Trophoblast cell (in vitro differentiated cells and primary cell): Measurements from ENCODE around the gene KPNA4.

Experiments used
- DNase-seq, 2 donors: peaks; one replicate each; pipeline ENCODE4 v3.0.0-alpha.2; 2016
- H2AFZ ChIP-seq: 2 replicates; pipeline ENCODE4 v1.6.1; 2013; ENCODE audit warnings: low read length, moderate library complexity, mild to moderate bottlenecking; ENCODE audit not compliant: insufficient read depth, poor library complexity
- H2AK5ac ChIP-seq: 2 replicates; pipeline ENCODE4 v1.6.1; 2013; ENCODE audit warnings: mild to moderate bottlenecking, low read length
- H2BK120ac ChIP-seq: 2 replicates; pipeline ENCODE4 v1.6.1; 2013; ENCODE audit warnings: low read length, mild to moderate bottlenecking, moderate library complexity; ENCODE audit not compliant: insufficient read depth, poor library complexity
- H2BK12ac ChIP-seq: 2 replicates; pipeline ENCODE4 v1.6.1; 2013; ENCODE audit warnings: mild to moderate bottlenecking, low read length, moderate library complexity
- H2BK5ac ChIP-seq: 2 replicates; pipeline ENCODE4 v1.6.1; 2013; ENCODE audit warnings: low read length, low read depth, moderate library complexity, mild to moderate bottlenecking; ENCODE audit not compliant: poor library complexity
- H3K14ac ChIP-seq: 2 replicates; pipeline ENCODE4 v1.6.1; 2013; ENCODE audit warnings: mild to moderate bottlenecking, low read length
- H3K18ac ChIP-seq: 2 replicates; pipeline ENCODE4 v1.6.1; 2013; ENCODE audit warnings: mild to moderate bottlenecking, low read length
- H3K23ac ChIP-seq: 2 replicates; pipeline ENCODE4 v1.6.1; 2013; ENCODE audit warnings: low read length
- H3K27ac ChIP-seq: 2 replicates; pipeline ENCODE4 v1.5.1; 2013; ENCODE audit warnings: low read depth, mild to moderate bottlenecking, inconsistent platforms, low read length, moderate library complexity
- H3K27me3 ChIP-seq: 2 replicates; pipeline ENCODE4 v1.6.1; 2013; ENCODE audit warnings: inconsistent platforms, mild to moderate bottlenecking, low read length, moderate library complexity; ENCODE audit not compliant: insufficient read depth
- H3K36me3 ChIP-seq, 2 experiments: 1 replicate in 1 of 2; 2 replicates in 1 of 2; pipeline ENCODE4 v1.6.1; 2013; ENCODE audit warnings: low read length in 2 of 2, mild to moderate bottlenecking in 2 of 2, moderate library complexity in 1 of 2; ENCODE audit not compliant: insufficient read depth in 2 of 2, control insufficient read depth in 1 of 2
- H3K4ac ChIP-seq: 2 replicates; pipeline ENCODE4 v1.6.1; 2013; ENCODE audit warnings: low read depth, mild to moderate bottlenecking, low read length, moderate library complexity
- H3K4me1 ChIP-seq, 2 experiments: 1 replicate in 1 of 2; 2 replicates in 1 of 2; pipeline ENCODE4 v1.6.1; 2013; ENCODE audit warnings: low read length in 2 of 2, mild to moderate bottlenecking in 2 of 2, moderate library complexity in 1 of 2; ENCODE audit not compliant: insufficient read depth in 2 of 2, control insufficient read depth in 1 of 2
- H3K4me2 ChIP-seq: 2 replicates; pipeline ENCODE4 v1.6.1; 2013; ENCODE audit warnings: inconsistent platforms, mild to moderate bottlenecking, low read length, moderate library complexity
- H3K4me3 ChIP-seq: 2 replicates; pipeline ENCODE4 v1.5.1; 2013; ENCODE audit warnings: mild to moderate bottlenecking, low read depth, low read length, inconsistent platforms
- H3K79me1 ChIP-seq: one replicate; pipeline ENCODE4 v1.6.1; 2013; ENCODE audit warnings: low read length
- H3K79me2 ChIP-seq: 2 replicates; pipeline ENCODE4 v1.6.1; 2013; ENCODE audit warnings: low read length, mild to moderate bottlenecking; ENCODE audit not compliant: control insufficient read depth, insufficient read depth, poor library complexity
- H3K9ac ChIP-seq: 2 replicates; pipeline ENCODE4 v1.6.1; 2013; ENCODE audit warnings: mild to moderate bottlenecking, low read length
- H3K9me3 ChIP-seq: 2 replicates; pipeline ENCODE4 v1.6.1; 2013; ENCODE audit warnings: low read depth, mild to moderate bottlenecking, control low read depth, inconsistent platforms, low read length; ENCODE audit not compliant: insufficient read depth
- H4K12ac ChIP-seq: 2 replicates; pipeline ENCODE4 v1.6.1; 2013; ENCODE audit warnings: low read depth, mild to moderate bottlenecking, low read length, moderate library complexity
- H4K8ac ChIP-seq: 2 replicates; pipeline ENCODE4 v1.6.1; 2013; ENCODE audit warnings: low read depth, mild to moderate bottlenecking, low read length, moderate library complexity
- H4K91ac ChIP-seq: one replicate; pipeline ENCODE4 v1.6.1; 2013; ENCODE audit warnings: low read depth, mild to moderate bottlenecking, low read length, moderate library complexity
- WGBS: extraction: QIAGEN DNeasy Blood & Tissue Kit; methylation state at CpG from one replicate; pipeline ENCODE4 v1.1.7; 2013; ENCODE audit warnings: missing lambda C conversion rate; ENCODE audit not compliant: insufficient read length, insufficient coverage; ENCODE audit errors: extremely low coverage; 5-methylcytosine and 5-hydroxymethylcytosine counted together

The KPNA4 gene

GRCh38 chr3:160564949-160565441 is 376 bp downstream of the KPNA4 start:
- Histone ChIP-seq H4K12ac (peak overlapping the region; percentile 60), H3K27me3 (no peaks in the 10 kb centered on the region), H3K4me3 (peak overlapping the region; percentile 77), H3K79me1 (peaks cover 11% of the 10 kb centered on the region), H2AFZ (peak overlapping the region; percentile 40), H3K4me2 (peak overlapping the region; percentile 68), H2BK5ac (peak overlapping the region; percentile 75), H3K79me2 (peaks cover 9% of the 10 kb centered on the region), H3K23ac (no peak overlapping the region), H3K4ac (peak overlapping the region; percentile 59), H3K36me3 (peaks cover 5% of the 10 kb centered on the region in 2 experiments), H3K9me3 (peaks cover 3% of the 10 kb centered on the region), H4K91ac (peak overlapping the region; percentile 78), H2BK120ac (peak overlapping the region; percentile 38), H3K27ac (peak overlapping the region; percentile 85), H4K8ac (peak overlapping the region; percentile 59), H2AK5ac (no peak overlapping the region), H2BK12ac (no peak overlapping the region), H3K9ac (peak overlapping the region; percentile 52), H3K4me1 (no peaks in the 10 kb centered on the region), H3K18ac (peak overlapping the region; percentile 54), H3K14ac (peak overlapping the region; percentile 44)
- peak; percentile 46 to 67 for DNase-seq
- no CpG with 5 or more reads among the region's 62 CpGs for WGBS

- H3K4me3 ChIP-seq = peak overlapping the region; percentile 77
- no peak for DNase-seq
- no peaks in the 10 kb centered on the region for H3K27me3 ChIP-seq
- H3K18ac ChIP-seq = no peak overlapping the region
- peak overlapping the region; percentile 55 for H2BK5ac ChIP-seq
- peak overlapping the region; percentile 93 for H3K4ac ChIP-seq
- H4K8ac ChIP-seq = peak overlapping the region; percentile 49
- peaks cover 11% of the 10 kb centered on the region for H3K79me1 ChIP-seq
- no peak overlapping the region for H3K23ac ChIP-seq
- H3K79me2 ChIP-seq = peaks cover 9% of the 10 kb centered on the region
- H4K91ac ChIP-seq = no peak overlapping the region
- H3K9me3 ChIP-seq = peaks cover 3% of the 10 kb centered on the region
- H2BK120ac ChIP-seq = no peak overlapping the region
- no peaks in the 10 kb centered on the region for H3K4me1 ChIP-seq
- no peak overlapping the region for H2AK5ac ChIP-seq
- peaks cover 5% of the 10 kb centered on the region in 2 experiments for H3K36me3 ChIP-seq
- WGBS = no CpG with 5 or more reads among the region's 34 CpGs
- H2BK12ac ChIP-seq = no peak overlapping the region
- peak overlapping the region; percentile 80 for H3K14ac ChIP-seq
- H2AFZ ChIP-seq = peak overlapping the region; percentile 63
- H4K12ac ChIP-seq = no peak overlapping the region
- H3K27ac ChIP-seq = peak overlapping the region; percentile 85
- H3K4me2 ChIP-seq = peak overlapping the region; percentile 68
- peak overlapping the region; percentile 52 for H3K9ac ChIP-seq
These were observed 986 bp downstream of the KPNA4 start for GRCh38 chr3:160564258-160564911.

- peaks cover 9% of the 10 kb centered on the region for H3K79me2 ChIP-seq
- H3K79me1 ChIP-seq = peaks cover 11% of the 10 kb centered on the region
- no peak overlapping the region for H2BK5ac ChIP-seq
- H3K27me3 ChIP-seq = no peaks in the 10 kb centered on the region
- no peak overlapping the region for H2BK12ac ChIP-seq
- no CpG with 5 or more reads among the region's 3 CpGs for WGBS
- peak overlapping the region; percentile 30 for H3K4me2 ChIP-seq
- DNase-seq = no peak
- no peak overlapping the region for H4K8ac ChIP-seq
- no peak overlapping the region for H2AK5ac ChIP-seq
- peak overlapping the region; percentile 57 for H3K4ac ChIP-seq
- no peak overlapping the region for H2AFZ ChIP-seq
- H4K12ac ChIP-seq = no peak overlapping the region
- H3K27ac ChIP-seq = no peak overlapping the region
- H3K4me1 ChIP-seq = no peaks in the 10 kb centered on the region
- H2BK120ac ChIP-seq = no peak overlapping the region
- no peak overlapping the region for H4K91ac ChIP-seq
- H3K36me3 ChIP-seq = no peaks in the 10 kb centered on the region
- H3K14ac ChIP-seq = no peak overlapping the region
- H3K23ac ChIP-seq = no peak overlapping the region
- H3K9ac ChIP-seq = no peak overlapping the region
- no peak overlapping the region for H3K18ac ChIP-seq
- H3K9me3 ChIP-seq = no peaks in the 10 kb centered on the region
- H3K4me3 ChIP-seq = no peak overlapping the region
These were observed 2.4 kb downstream of the KPNA4 start for GRCh38 chr3:160562952-160563351.

- no peaks in the 10 kb centered on the region for H3K27me3 ChIP-seq
- peak overlapping the region; percentile 91 for H3K4ac ChIP-seq
- H2AFZ ChIP-seq = no peak overlapping the region
- no peak overlapping the region for H3K4me2 ChIP-seq
- H4K8ac ChIP-seq = no peak overlapping the region
- no peak for DNase-seq
- no peak overlapping the region for H3K18ac ChIP-seq
- no peak overlapping the region for H4K12ac ChIP-seq
- H3K9ac ChIP-seq = no peak overlapping the region
- no peak overlapping the region for H3K4me3 ChIP-seq
- H3K14ac ChIP-seq = no peak overlapping the region
- H2AK5ac ChIP-seq = no peak overlapping the region
- no peak overlapping the region for H3K23ac ChIP-seq
- H3K4me1 ChIP-seq = no peaks in the 10 kb centered on the region
- no peak overlapping the region for H2BK12ac ChIP-seq
- no peaks in the 10 kb centered on the region for H3K79me1 ChIP-seq
- H4K91ac ChIP-seq = no peak overlapping the region
- no peak overlapping the region for H2BK120ac ChIP-seq
- peaks cover 6% of the 10 kb centered on the region for H3K79me2 ChIP-seq
- no peaks in the 10 kb centered on the region for H3K36me3 ChIP-seq
- no peak overlapping the region for H2BK5ac ChIP-seq
- WGBS = no CpG with 5 or more reads among the region's 2 CpGs
- no peaks in the 10 kb centered on the region for H3K9me3 ChIP-seq
- H3K27ac ChIP-seq = no peak overlapping the region
These were observed 7.8 kb downstream of the KPNA4 start for GRCh38 chr3:160557571-160557970.
